Keratinocyte (primary cell): ENCODE data around the gene RNPEPL1. TPM values are rescaled to one million over a fixed set of nuclear protein-coding genes. Genes with fewer than 3 reads are reported as not detected.
A peak's percentile ranks its signal among the peaks of the same experiment; 100 is the strongest.
"Not testable (repeated sequence)": the region's sequence is repeated elsewhere in the genome, so short reads cannot be mapped to it uniquely, and the experiment has no call there.

Experiments used
- DNase-seq: peaks from one replicate; pipeline ENCODE4 v3.0.0-alpha.2; 2011; ENCODE audit warnings: low read depth, missing footprints, low spot score
- FAIRE-seq: peaks from 2 replicates; lab custom pipeline; 2011; peaks lifted over from hg19 to GRCh38; lab: Jason Lieb, UNC
- H2AFZ ChIP-seq: 2 replicates; pipeline ENCODE4 v1.6.0; 2012; ENCODE audit warnings: low read length, control low read depth, inconsistent platforms; ENCODE audit not compliant: control insufficient read depth
- H3K27ac ChIP-seq: 2 replicates; pipeline ENCODE4 v1.5.1; 2011; ENCODE audit warnings: low read length; ENCODE audit not compliant: control insufficient read depth, insufficient read depth
- H3K27me3 ChIP-seq: 3 replicates; pipeline ENCODE4 v1.6.0; 2011; ENCODE audit warnings: low read length; ENCODE audit not compliant: control insufficient read depth, insufficient read depth; ENCODE audit errors: extremely low read depth
- H3K36me3 ChIP-seq, 2 experiments: 2 replicates in 1 of 2; 3 replicates in 1 of 2; pipeline ENCODE4 v1.5.1; 2011; ENCODE audit warnings: low read length in 2 of 2, mild to moderate bottlenecking in 1 of 2; ENCODE audit not compliant: control insufficient read depth in 2 of 2, insufficient read depth in 2 of 2; ENCODE audit errors: extremely low read depth in 1 of 2
- H3K4me1 ChIP-seq: 3 replicates; pipeline ENCODE4 v1.5.1; 2011; ENCODE audit warnings: low read length; ENCODE audit not compliant: control insufficient read depth, insufficient read depth; ENCODE audit errors: extremely low read depth
- H3K4me2 ChIP-seq: 3 replicates; pipeline ENCODE4 v1.6.0; 2011; ENCODE audit warnings: low read depth, low read length; ENCODE audit not compliant: control insufficient read depth, insufficient read depth; ENCODE audit errors: extremely low read depth
- H3K4me3 ChIP-seq, 3 experiments: fragments of 200-600 bp in 1 of 3; sonication (generic) in 1 of 3; 2 replicates in 2 of 3; 3 replicates in 1 of 3; pipeline ENCODE4 v1.5.1; 2011 to 2016; ENCODE audit warnings: low read length in 3 of 3, mild to moderate bottlenecking in 3 of 3, control low read depth in 2 of 3, inconsistent platforms in 1 of 3, low read depth in 1 of 3, mixed read lengths in 1 of 3, mixed run types in 1 of 3, moderate library complexity in 1 of 3; ENCODE audit not compliant: control insufficient read depth in 2 of 3, insufficient read depth in 2 of 3; ENCODE audit errors: extremely low read depth in 1 of 3
- H3K79me2 ChIP-seq: 2 replicates; pipeline ENCODE4 v1.6.0; 2012; ENCODE audit warnings: low read length; ENCODE audit not compliant: control insufficient read depth, insufficient read depth
- H3K9ac ChIP-seq: 3 replicates; pipeline ENCODE4 v1.6.0; 2011; ENCODE audit warnings: low read length; ENCODE audit not compliant: control insufficient read depth, insufficient read depth; ENCODE audit errors: extremely low read depth
- H3K9me1 ChIP-seq: 3 replicates; pipeline ENCODE4 v1.6.0; 2011; ENCODE audit warnings: low read length; ENCODE audit not compliant: control insufficient read depth, insufficient read depth; ENCODE audit errors: extremely low read depth
- H3K9me3 ChIP-seq: 2 replicates; pipeline ENCODE4 v1.5.1; 2012; ENCODE audit warnings: low read depth, low read length; ENCODE audit not compliant: control insufficient read depth
- H4K20me1 ChIP-seq: 3 replicates; pipeline ENCODE4 v1.6.0; 2011; ENCODE audit warnings: low read length; ENCODE audit not compliant: control insufficient read depth, insufficient read depth; ENCODE audit errors: extremely low read depth
- EZH2 ChIP-seq: IDR thresholded peaks from one replicate; pipeline ENCODE4 v1.6.1; 2012; ENCODE audit warnings: inconsistent platforms, mild to moderate bottlenecking, low read length, moderate library complexity
- dilution Hi-C: fragments of 300-500 bp; cut with MboI; formaldehyde crosslinking; loops from one replicate; pipeline ENCODE4 v1.7.0; 2020; ENCODE audit warnings: low sequenced_read_pairs; ENCODE audit not compliant: extremely low pct_ligation_motif_present
- polyA plus RNA-seq, 5 experiments: library from polyadenylated mRNA; depleted of rRNA in 3 of 5; stranded (reverse) in 3 of 5; stranded (forward) in 1 of 5; unstranded in 1 of 5; fragments of >200 nt; gene quantifications; 1 replicate in 1 of 5; 2 replicates in 3 of 5; 3 replicates in 1 of 5; pipeline versions ENCODE4 v1.2.1 to v1.2.3, GENCODE V29; 2011 to 2012; ENCODE audit warnings: missing spikeins in 2 of 5, low read depth in 1 of 5, low replicate concordance in 1 of 5
- TF ChIP-seq, protein P1 (sequence below), 3 experiments: IDR thresholded peaks in 1 of 3; conservative IDR thresholded peaks in 1 of 3; optimal IDR thresholded peaks in 1 of 3; 2 replicates in 2 of 3; 3 replicates in 1 of 3; pipeline versions ENCODE3 to v1.5.1; 2011; ENCODE audit warnings: low read length in 3 of 3, mild to moderate bottlenecking in 3 of 3, moderate library complexity in 2 of 3, control low read depth in 1 of 3, inconsistent platforms in 1 of 3; ENCODE audit not compliant: insufficient read depth in 2 of 3; ENCODE audit errors: extremely low read depth in 1 of 3

RNPEPL1 gene
- polyA plus RNA-seq, 1 donor (not counting 4 experiments of a cell fraction or from before 2014, with no cell fraction given) = 3.7 TPM

DNA sequence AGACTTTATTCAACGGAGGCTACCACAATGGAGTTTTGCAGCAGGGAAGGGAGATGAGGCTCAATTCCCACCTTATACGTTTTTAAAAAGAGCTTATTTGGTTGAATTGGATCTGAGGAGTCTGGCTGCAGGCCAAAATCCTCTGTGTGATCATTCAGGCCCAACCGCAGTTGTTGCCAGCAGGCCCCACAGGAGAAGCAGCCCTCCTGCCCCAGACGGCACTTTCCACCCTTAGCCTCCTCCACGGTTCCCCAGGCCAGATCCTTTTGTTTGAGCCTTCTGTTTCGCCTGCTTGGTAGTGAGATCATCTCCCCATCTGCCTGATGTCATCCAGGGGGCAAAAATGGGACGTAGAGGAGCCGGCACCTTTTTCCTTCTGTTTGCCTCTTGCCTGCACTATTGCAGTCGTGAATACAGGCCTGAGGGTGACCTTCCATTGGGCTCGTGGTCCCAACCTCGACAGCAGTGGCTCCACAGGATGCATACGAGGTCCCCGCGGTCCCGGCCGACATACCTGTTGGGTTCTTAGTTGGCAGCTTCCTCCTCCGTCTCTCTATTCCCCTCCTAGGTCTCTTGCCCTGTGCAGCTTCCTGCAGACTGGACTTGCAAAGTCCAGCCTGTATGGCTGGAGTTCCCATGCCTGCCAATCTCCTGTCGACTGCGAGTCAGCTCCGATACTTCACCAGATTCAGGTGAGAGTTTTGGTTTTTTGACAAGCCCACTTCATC, 47.7 kb downstream of the RNPEPL1 start:
- no peak overlapping the region for H3K27ac ChIP-seq
- H3K4me3 ChIP-seq = no peak overlapping the region
- H2AFZ ChIP-seq = no peak overlapping the region
- no peak overlapping the region for H3K9ac ChIP-seq
- H3K9me3 ChIP-seq = no peaks in the 10 kb centered on the region
- no peaks in the 10 kb centered on the region for H3K79me2 ChIP-seq
- TF ChIP-seq, protein P1, sequence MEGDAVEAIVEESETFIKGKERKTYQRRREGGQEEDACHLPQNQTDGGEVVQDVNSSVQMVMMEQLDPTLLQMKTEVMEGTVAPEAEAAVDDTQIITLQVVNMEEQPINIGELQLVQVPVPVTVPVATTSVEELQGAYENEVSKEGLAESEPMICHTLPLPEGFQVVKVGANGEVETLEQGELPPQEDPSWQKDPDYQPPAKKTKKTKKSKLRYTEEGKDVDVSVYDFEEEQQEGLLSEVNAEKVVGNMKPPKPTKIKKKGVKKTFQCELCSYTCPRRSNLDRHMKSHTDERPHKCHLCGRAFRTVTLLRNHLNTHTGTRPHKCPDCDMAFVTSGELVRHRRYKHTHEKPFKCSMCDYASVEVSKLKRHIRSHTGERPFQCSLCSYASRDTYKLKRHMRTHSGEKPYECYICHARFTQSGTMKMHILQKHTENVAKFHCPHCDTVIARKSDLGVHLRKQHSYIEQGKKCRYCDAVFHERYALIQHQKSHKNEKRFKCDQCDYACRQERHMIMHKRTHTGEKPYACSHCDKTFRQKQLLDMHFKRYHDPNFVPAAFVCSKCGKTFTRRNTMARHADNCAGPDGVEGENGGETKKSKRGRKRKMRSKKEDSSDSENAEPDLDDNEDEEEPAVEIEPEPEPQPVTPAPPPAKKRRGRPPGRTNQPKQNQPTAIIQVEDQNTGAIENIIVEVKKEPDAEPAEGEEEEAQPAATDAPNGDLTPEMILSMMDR (optimal IDR thresholded peaks at IDR 0.05 in 1 of 3, IDR thresholded peaks at IDR 0.05 in 1 of 3, conservative IDR thresholded peaks at IDR 0.05 in 1 of 3; ENCODE audit: extremely low read depth in 1 of 3, insufficient read depth in 2 of 3, low read length in 3 of 3) = no peak
- TF ChIP-seq EZH2 = no peak
- H3K27me3 ChIP-seq = no peaks in the 10 kb centered on the region
- DNase-seq (no peak), FAIRE-seq (no peak)
- dilution Hi-C loops = no loop called here
- H3K4me2 ChIP-seq = no peak overlapping the region
- no peaks in the 10 kb centered on the region for H4K20me1 ChIP-seq
- H3K36me3 ChIP-seq = no peaks in the 10 kb centered on the region
- H3K4me1 ChIP-seq = no peaks in the 10 kb centered on the region
- no peaks in the 10 kb centered on the region for H3K9me1 ChIP-seq

DNA sequence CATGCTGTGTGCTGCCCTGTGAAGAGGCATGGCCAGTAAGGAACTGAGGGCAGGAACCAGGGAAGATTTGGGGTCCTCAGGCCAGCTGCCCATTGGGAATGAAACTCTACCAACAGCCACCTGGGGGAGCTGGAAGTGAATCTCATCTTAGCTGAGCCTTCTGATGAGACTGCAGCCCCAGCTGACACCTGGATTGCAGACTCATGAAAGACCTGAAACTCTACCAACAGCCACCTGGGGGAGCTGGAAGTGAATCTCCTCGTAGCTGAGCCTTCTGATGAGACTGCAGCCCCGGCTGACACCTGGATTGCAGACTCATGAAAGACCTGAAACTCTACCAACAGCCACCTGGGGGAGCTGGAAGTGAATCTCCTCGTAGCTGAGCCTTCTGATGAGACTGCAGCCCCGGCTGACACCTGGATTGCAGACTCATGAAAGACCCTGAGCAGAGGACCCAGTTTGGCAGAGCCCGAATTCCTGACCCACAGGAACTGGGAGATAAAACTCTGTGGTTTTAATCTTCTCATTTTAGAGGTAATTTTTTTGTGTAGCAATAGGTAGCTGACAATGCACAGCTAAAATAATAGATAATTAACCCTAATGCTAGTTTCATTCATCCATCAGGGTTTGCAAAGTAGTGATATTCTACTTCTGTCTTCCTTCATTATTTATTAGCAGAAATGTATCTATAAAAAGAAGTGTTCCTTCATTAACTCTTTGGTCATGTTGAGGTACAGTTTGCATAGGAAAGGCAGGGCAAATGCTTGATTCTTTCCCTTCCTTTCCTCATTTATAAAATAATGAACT, 48.8 kb downstream of the RNPEPL1 start:
- H3K36me3 ChIP-seq, dilution Hi-C loops, DNase-seq, H3K4me1 ChIP-seq, H3K9me1 ChIP-seq, FAIRE-seq, H3K27ac ChIP-seq, H4K20me1 ChIP-seq, H3K4me3 ChIP-seq, H3K27me3 ChIP-seq, H3K4me2 ChIP-seq, H2AFZ ChIP-seq, H3K79me2 ChIP-seq, H3K9ac ChIP-seq, H3K9me3 ChIP-seq: not testable (repeated sequence)
- TF ChIP-seq, protein P1 (optimal IDR thresholded peaks at IDR 0.05 in 1 of 3, IDR thresholded peaks at IDR 0.05 in 1 of 3, conservative IDR thresholded peaks at IDR 0.05 in 1 of 3; ENCODE audit: extremely low read depth in 1 of 3, insufficient read depth in 2 of 3, low read length in 3 of 3) = peak in 1 of 3 experiments; percentile 12
